Stomach (tissue), 9 donors: ENCODE results near the gene MYEOV. TPM values are rescaled to one million over a fixed set of nuclear protein-coding genes. Genes with fewer than 3 reads are reported as not detected.

Source experiments
- DNase-seq, 2 donors: peaks; one replicate each; pipeline versions ENCODE4 v3.0.0 to v3.0.0-alpha.2; 2013 to 2019
- H3K27ac ChIP-seq, 5 donors: fragments of 200-600 bp in 4 of 5; sonication (generic) in 4 of 5; one replicate each; pipeline ENCODE4 v1.5.1; 2013 to 2019; ENCODE audit warnings: mild to moderate bottlenecking in 1 of 5, moderate library complexity in 1 of 5
- H3K27me3 ChIP-seq, 3 donors: fragments of 200-600 bp; sonication (generic); one replicate each; pipeline ENCODE4 v1.5.1; 2017 to 2019; ENCODE audit warnings: mixed run types in 1 of 3
- H3K36me3 ChIP-seq, 4 donors: fragments of 200-600 bp; sonication (generic); 1 replicate in 3 of 4; 2 replicates in 1 of 4; pipeline ENCODE4 v1.5.1; 2016 to 2019
- H3K4me1 ChIP-seq, 4 donors: fragments of 200-600 bp; sonication (generic); one replicate each; pipeline ENCODE4 v1.5.1; 2016 to 2019
- H3K4me3 ChIP-seq, 4 donors: fragments of 200-600 bp; sonication (generic) in 3 of 4; one replicate each; pipeline ENCODE4 v1.5.1; 2016 to 2019; ENCODE audit warnings: mild to moderate bottlenecking in 1 of 4
- H3K9me3 ChIP-seq, 4 donors: fragments of 200-600 bp; sonication (generic); one replicate each; pipeline ENCODE4 v1.5.1; 2016 to 2019
- EP300 ChIP-seq: sonication (generic); formaldehyde crosslinking; IDR thresholded peaks from one replicate; pipeline ENCODE4 v1.6.1; 2017; ENCODE audit warnings: antibody characterized with exemption
- POLR2A ChIP-seq, 4 donors: fragments of 450-650 bp; IDR thresholded peaks; one replicate each; pipeline ENCODE4 v1.6.1; 2016; ENCODE audit warnings: antibody characterized with exemption in 4 of 4, control low read depth in 2 of 4, mild to moderate bottlenecking in 1 of 4, moderate library complexity in 1 of 4
- POLR2AphosphoS5 ChIP-seq, 3 donors: sonication (generic); formaldehyde crosslinking; IDR thresholded peaks; one replicate each; pipeline ENCODE4 v1.6.1; 2016; ENCODE audit warnings: antibody characterized with exemption in 3 of 3
- WGBS, 5 donors: extraction: QIAGEN DNeasy Blood & Tissue Kit in 3 of 5; methylation state at CpG; one replicate each; pipeline versions ENCODE4 v1.1.5 to v1.1.7; 2013 to 2018; 5-methylcytosine and 5-hydroxymethylcytosine counted together
- intact Hi-C: fragments of 100-400 bp; cut with DNase I; formaldehyde crosslinking; loops from one replicate; pipeline ENCODE4 v1.15.1; 2023; ENCODE audit warnings: low total_unique reads
- polyA plus RNA-seq, 3 donors: library from polyadenylated mRNA; stranded (reverse); fragments of 200-250 nt; gene quantifications; one replicate each; pipeline ENCODE4 v1.2.3, GENCODE V29; 2013
- total RNA-seq, 5 donors: library from RNA; depleted of rRNA; stranded (reverse); fragments of >200 nt; gene quantifications; one replicate each; pipeline versions ENCODE4 v1.1.0 to v1.2.3, GENCODE V29; 2014 to 2016
- TF ChIP-seq, protein P1 (sequence below), 7 experiments: fragments of 450-650 bp in 4 of 7; fragments of 200-600 bp in 3 of 7; sonication (generic) in 3 of 7; IDR thresholded peaks; one replicate each; pipeline ENCODE4 v1.5.1; 2016 to 2019; ENCODE audit warnings: antibody characterized with exemption in 7 of 7, control low read depth in 2 of 7, mild to moderate bottlenecking in 1 of 7
- donor health status: healthy with polysubstance abuse.
- donor health status: Bipolar disorder and iron deficiency.
- donor health status: healthy.

MYEOV gene
- total and polyA plus RNA-seq, 8 donors: 0.92 to 41.5 (median 8.5) TPM; not detected in 2

DNA sequence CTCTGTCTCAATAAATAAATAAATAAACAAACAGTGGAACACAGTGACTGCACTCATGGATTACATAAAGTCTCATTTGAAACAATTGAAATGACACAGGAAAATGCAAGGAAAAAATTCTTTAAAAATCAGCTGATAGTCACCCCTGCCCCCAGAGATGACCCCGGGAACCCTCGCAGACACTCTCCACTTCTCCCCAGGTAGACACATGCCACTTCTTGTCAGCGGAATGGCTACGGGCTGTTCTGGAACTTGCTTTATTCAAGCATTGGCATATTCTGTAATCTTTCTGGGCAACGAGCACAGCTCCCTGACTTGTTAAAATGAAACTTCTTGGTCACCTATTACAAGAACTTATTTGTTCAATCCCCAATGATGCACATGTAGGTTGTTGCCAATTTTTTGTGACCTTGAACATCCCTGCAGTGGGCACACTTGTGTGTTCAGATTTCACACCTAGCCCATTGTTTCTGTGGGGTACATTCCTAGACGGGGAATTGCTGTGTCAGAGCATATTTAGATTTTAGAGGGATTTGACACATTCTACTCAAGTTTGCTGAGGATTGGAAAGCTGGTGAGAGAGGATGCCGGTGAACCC lies 32.8 kb downstream of the MYEOV start:
- H3K27me3 ChIP-seq: no peaks in the 10 kb centered on the region
- no peaks in the 10 kb centered on the region for H3K9me3 ChIP-seq
- TF ChIP-seq, protein P1, sequence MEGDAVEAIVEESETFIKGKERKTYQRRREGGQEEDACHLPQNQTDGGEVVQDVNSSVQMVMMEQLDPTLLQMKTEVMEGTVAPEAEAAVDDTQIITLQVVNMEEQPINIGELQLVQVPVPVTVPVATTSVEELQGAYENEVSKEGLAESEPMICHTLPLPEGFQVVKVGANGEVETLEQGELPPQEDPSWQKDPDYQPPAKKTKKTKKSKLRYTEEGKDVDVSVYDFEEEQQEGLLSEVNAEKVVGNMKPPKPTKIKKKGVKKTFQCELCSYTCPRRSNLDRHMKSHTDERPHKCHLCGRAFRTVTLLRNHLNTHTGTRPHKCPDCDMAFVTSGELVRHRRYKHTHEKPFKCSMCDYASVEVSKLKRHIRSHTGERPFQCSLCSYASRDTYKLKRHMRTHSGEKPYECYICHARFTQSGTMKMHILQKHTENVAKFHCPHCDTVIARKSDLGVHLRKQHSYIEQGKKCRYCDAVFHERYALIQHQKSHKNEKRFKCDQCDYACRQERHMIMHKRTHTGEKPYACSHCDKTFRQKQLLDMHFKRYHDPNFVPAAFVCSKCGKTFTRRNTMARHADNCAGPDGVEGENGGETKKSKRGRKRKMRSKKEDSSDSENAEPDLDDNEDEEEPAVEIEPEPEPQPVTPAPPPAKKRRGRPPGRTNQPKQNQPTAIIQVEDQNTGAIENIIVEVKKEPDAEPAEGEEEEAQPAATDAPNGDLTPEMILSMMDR (IDR thresholded peaks at IDR 0.05): no peak
- TF ChIP-seq EP300 (no peak), POLR2AphosphoS5 (IDR thresholded peaks at IDR 0.05) (no peak), POLR2A (IDR thresholded peaks at IDR 0.05) (no peak)
- H3K27ac ChIP-seq: no peak overlapping the region
- WGBS, 5 donors: 89 to 93% (median 92%) methylated on average over 7 of the region's 7 CpGs
- peak in 1 of 2 donors; percentile 10 for DNase-seq
- H3K4me3 ChIP-seq: no peak overlapping the region
- H3K4me1 ChIP-seq: no peaks in the 10 kb centered on the region
- intact Hi-C loops: no loop called here
- H3K36me3 ChIP-seq: no peaks in the 10 kb centered on the region

DNA sequence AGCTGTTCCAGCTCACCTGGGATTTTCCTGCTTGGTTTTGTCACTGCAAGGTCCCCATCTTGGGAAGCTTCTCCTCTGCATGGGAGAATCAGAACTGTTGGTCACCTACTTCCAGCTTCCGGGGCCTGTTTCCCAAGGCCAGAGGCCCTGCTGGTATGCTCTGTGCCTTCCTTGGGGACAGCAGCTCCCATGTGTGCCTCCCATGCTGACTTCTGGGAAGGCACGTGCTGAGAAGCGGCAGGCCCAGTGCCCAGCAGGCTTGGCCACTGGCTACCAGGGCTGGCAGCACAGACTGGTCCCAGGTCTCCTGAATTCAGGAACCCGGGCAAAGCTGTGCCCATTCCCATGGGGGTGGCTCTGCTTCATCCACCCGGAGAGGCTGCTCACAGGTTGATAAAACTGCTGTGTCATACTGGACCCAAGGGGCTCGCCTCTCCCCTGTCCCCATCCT lies 33.8 kb downstream of the MYEOV start:
- Histone ChIP-seq H3K4me1 (no peaks in the 10 kb centered on the region), H3K27ac (no peak overlapping the region), H3K9me3 (no peaks in the 10 kb centered on the region), H3K36me3 (no peaks in the 10 kb centered on the region), H3K27me3 (no peaks in the 10 kb centered on the region), H3K4me3 (no peak overlapping the region)
- WGBS, 5 donors: 88 to 97% (median 94%) methylated on average over 1 to 6 of the region's 6 CpGs
- DNase-seq: peak in 1 of 2 donors; percentile 8
- no peak for TF ChIP-seq POLR2A (IDR thresholded peaks at IDR 0.05)
- TF ChIP-seq EP300: no peak
- TF ChIP-seq, protein P1 (IDR thresholded peaks at IDR 0.05): no peak
- no peak for TF ChIP-seq POLR2AphosphoS5 (IDR thresholded peaks at IDR 0.05)
- intact Hi-C loops: no loop called here

DNA sequence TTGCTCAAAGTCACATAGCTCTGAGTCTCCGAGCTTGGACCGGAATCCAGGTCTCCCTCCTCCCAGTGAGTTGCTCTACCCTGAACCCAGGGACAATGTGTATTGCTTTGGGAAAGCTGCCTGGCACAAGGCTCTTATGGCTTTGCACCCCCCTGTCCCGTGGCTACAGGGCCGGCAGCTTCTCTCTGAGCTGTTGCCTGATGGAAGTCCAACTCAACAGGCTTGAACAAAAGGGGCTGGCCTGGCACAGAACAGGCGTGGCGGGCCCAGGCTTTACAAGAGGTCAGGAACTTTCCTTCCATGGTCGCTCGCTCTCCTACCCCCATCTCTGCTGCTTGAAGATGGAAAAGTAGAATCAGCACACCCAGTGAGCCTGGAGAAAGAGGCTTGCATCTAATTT lies 34.3 kb downstream of the MYEOV start:
- TF ChIP-seq POLR2AphosphoS5 (IDR thresholded peaks at IDR 0.05) (no peak), POLR2A (IDR thresholded peaks at IDR 0.05) (no peak), EP300 (no peak)
- TF ChIP-seq, protein P1 (IDR thresholded peaks at IDR 0.05): no peak
- Histone ChIP-seq H3K27ac (no peak overlapping the region), H3K9me3 (no peaks in the 10 kb centered on the region), H3K27me3 (no peaks in the 10 kb centered on the region), H3K36me3 (no peaks in the 10 kb centered on the region), H3K4me3 (no peak overlapping the region), H3K4me1 (no peaks in the 10 kb centered on the region)
- intact Hi-C loops: no loop called here
- DNase-seq: peak in 1 of 2 donors; percentile 20
- WGBS, 5 donors: 92 to 100% (median 94%) methylated on average over 6 to 8 of the region's 8 CpGs

DNA sequence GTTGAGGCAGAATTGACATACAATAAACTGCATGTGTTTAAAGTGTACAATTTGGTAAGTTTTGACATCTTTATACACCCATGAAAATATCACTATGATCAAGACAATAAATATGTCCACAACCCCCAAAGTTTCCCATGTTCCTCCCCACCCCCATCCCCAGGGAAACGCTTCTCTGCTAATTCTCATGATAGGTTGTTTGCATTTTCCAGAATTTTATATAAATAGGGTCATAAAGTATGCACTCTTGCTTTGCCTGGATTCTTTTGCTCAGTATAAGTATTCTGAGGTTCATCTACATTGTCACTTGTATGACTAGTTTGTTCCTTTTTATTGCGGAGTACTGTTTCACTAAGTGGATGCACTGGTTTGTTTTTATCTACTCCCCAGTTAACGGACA lies 35.6 kb downstream of the MYEOV start:
- H3K4me1 ChIP-seq: no peaks in the 10 kb centered on the region
- 77 to 90% (median 87%) methylated on average over 3 of the region's 3 CpGs for WGBS, 5 donors
- intact Hi-C loops: no loop called here

More for the DNA sequence above, 35.6 kb downstream of the MYEOV start:
- H3K27me3 ChIP-seq: no peaks in the 10 kb centered on the region
- H3K36me3 ChIP-seq: no peaks in the 10 kb centered on the region
- no peak overlapping the region for H3K27ac ChIP-seq
- no peak for DNase-seq
- no peaks in the 10 kb centered on the region for H3K9me3 ChIP-seq
- no peak for TF ChIP-seq EP300
- no peak for TF ChIP-seq POLR2A (IDR thresholded peaks at IDR 0.05)
- TF ChIP-seq, protein P1 (IDR thresholded peaks at IDR 0.05): no peak
- TF ChIP-seq POLR2AphosphoS5 (IDR thresholded peaks at IDR 0.05): no peak
- H3K4me3 ChIP-seq: no peak overlapping the region
